DOHH2 (cell line): ENCODE measurements around the gene RHOBTB3.

Experiments
- H3F3A ChIP-seq: fragments of 200-600 bp; sonication (generic), shearing (Covaris generic); 2 replicates; pipeline ENCODE4 v1.6.0; 2016; ENCODE audit warnings: antibody characterized with exemption, mild to moderate bottlenecking; ENCODE audit not compliant: control insufficient read depth, insufficient read depth
- H3K27ac ChIP-seq: fragments of 200-600 bp; sonication (generic); 2 replicates; pipeline ENCODE4 v1.5.1; 2014; ENCODE audit warnings: low read depth, mild to moderate bottlenecking, low read length, moderate library complexity
- H3K27me3 ChIP-seq: fragments of 200-600 bp; sonication (generic); 2 replicates; pipeline ENCODE4 v1.6.1; 2014; ENCODE audit warnings: mild to moderate bottlenecking, low read length, mixed read lengths; ENCODE audit not compliant: control insufficient read depth
- H3K36me3 ChIP-seq: fragments of 200-600 bp; sonication (generic); 2 replicates; pipeline ENCODE4 v1.6.1; 2014; ENCODE audit warnings: mild to moderate bottlenecking, low read length, moderate library complexity, mixed read lengths; ENCODE audit not compliant: control insufficient read depth
- H3K4me1 ChIP-seq: fragments of 200-600 bp; sonication (generic); 2 replicates; pipeline ENCODE4 v1.6.1; 2014; ENCODE audit warnings: mild to moderate bottlenecking, low read length, mixed read lengths; ENCODE audit not compliant: control insufficient read depth
- H3K4me2 ChIP-seq: fragments of 200-600 bp; sonication (generic); 2 replicates; pipeline ENCODE4 v1.6.0; 2014; ENCODE audit warnings: mild to moderate bottlenecking, low read length, moderate library complexity
- H3K4me3 ChIP-seq: fragments of 200-600 bp; sonication (generic); 2 replicates; pipeline ENCODE4 v1.5.1; 2014; ENCODE audit warnings: mild to moderate bottlenecking, low read length, mixed read lengths
- H3K79me2 ChIP-seq: fragments of 200-600 bp; sonication (generic); 2 replicates; pipeline ENCODE4 v1.6.1; 2014; ENCODE audit warnings: mild to moderate bottlenecking, low read length, mixed read lengths; ENCODE audit not compliant: control insufficient read depth
- H3K9me2 ChIP-seq: fragments of 200-600 bp; sonication (generic); replicated peaks from 2 replicates; pipeline ENCODE4 v1.6.1; 2014; ENCODE audit warnings: mild to moderate bottlenecking, low read length, mixed read lengths; ENCODE audit not compliant: control insufficient read depth
- H3K9me3 ChIP-seq: fragments of 200-600 bp; sonication (generic); 2 replicates; pipeline ENCODE4 v1.6.1; 2014; ENCODE audit warnings: antibody characterized with exemption, low read length, mixed read lengths; ENCODE audit not compliant: control insufficient read depth, insufficient read depth
- H4K20me1 ChIP-seq: fragments of 200-600 bp; sonication (generic); 2 replicates; pipeline ENCODE4 v1.6.0; 2014; ENCODE audit warnings: low read depth, mild to moderate bottlenecking, antibody characterized with exemption, low read length, moderate library complexity; ENCODE audit not compliant: control insufficient read depth, insufficient read depth
- CTCF ChIP-seq: fragments of 200-600 bp; sonication (generic); IDR thresholded peaks from one replicate; pipeline ENCODE4 v1.5.1; 2014; ENCODE audit warnings: antibody characterized with exemption, mild to moderate bottlenecking, low read depth, low read length; ENCODE audit not compliant: poor library complexity, severe bottlenecking
- EZH2phosphoT487 ChIP-seq: fragments of 200-600 bp; sonication (generic); IDR thresholded peaks from 2 replicates; pipeline ENCODE4 v1.6.1; 2017; ENCODE audit warnings: borderline replicate concordance, mild to moderate bottlenecking, antibody characterized with exemption, low read length, moderate library complexity, mixed read lengths

RHOBTB3 gene

DNA sequence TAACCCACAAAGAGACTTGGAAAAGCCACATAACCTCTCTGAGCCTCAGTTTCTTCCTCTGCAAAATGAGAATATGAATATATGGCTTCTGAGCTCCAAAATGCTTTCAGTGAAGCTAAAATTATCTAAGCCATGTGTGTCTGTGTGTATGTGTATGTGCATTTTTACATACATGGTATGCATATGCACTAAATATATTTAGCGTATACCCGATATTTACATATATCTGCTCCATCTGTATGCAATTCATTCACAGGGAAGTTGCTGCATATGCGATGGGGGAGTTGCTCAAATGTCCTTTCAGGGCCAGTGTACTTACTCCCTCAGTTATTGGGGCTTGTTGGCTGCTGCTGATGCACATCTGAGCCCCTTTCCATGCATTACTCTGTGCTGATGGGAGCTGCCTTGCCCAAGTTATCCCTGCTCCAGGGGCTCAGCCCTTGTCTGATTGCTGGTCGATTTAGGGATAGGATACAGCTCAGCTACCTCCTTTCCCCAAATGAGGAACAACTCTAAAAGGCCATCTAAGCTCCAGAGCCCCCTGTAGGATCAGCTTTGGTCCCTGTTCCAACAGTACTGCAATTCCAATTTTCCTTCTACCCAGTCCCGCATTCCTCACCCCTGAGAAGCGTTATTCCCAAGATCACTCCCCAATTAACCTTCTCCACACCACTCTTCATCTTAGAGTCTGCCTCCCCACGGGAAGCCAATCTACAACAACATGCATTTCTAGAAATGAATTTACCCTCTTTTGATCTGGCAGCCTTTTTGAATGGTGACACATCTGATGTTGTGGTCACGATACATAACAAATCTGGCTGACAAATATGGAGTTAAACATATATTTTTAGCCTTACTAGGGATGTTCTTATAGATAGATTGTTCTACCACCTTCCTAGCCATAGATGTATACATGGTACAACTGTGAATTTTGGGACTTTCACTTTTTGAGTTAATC, 15.9 kb downstream of the RHOBTB3 start:
- no peaks in the 10 kb centered on the region for H3F3A ChIP-seq
- H3K9me3 ChIP-seq, result no peaks in the 10 kb centered on the region
- H3K36me3 ChIP-seq, result no peaks in the 10 kb centered on the region
- no peak overlapping the region for H3K4me3 ChIP-seq
- H3K27ac ChIP-seq, result no peak overlapping the region
- no peaks in the 10 kb centered on the region for H3K9me2 ChIP-seq
- no peak overlapping the region for H3K4me2 ChIP-seq
- no peaks in the 10 kb centered on the region for H4K20me1 ChIP-seq
- H3K27me3 ChIP-seq, result 0 out of 2 replicates have a peak, but pooled peaks cover 4% of the 10 kb centered on the region
- H3K4me1 ChIP-seq, result no peaks in the 10 kb centered on the region
- TF ChIP-seq CTCF (no peak), EZH2phosphoT487 (no peak)
- no peaks in the 10 kb centered on the region for H3K79me2 ChIP-seq

- Histone ChIP-seq H3K79me2 (no peaks in the 10 kb centered on the region), H3K9me2 (no peaks in the 10 kb centered on the region), H3K9me3 (no peaks in the 10 kb centered on the region), H4K20me1 (no peaks in the 10 kb centered on the region), H3K4me1 (no peaks in the 10 kb centered on the region), H3K4me2 (no peak overlapping the region), H3K27me3 (0 out of 2 replicates have a peak, but pooled peaks cover 4% of the 10 kb centered on the region), H3K27ac (no peak overlapping the region), H3K36me3 (no peaks in the 10 kb centered on the region), H3K4me3 (no peak overlapping the region), H3F3A (no peaks in the 10 kb centered on the region)
- no peak for TF ChIP-seq CTCF
- no peak for TF ChIP-seq EZH2phosphoT487
These were observed 17.0 kb downstream of the RHOBTB3 start for GRCh38 chr5:95748133-95748532.

- Histone ChIP-seq H3K4me1 (no peaks in the 10 kb centered on the region), H3K4me3 (no peak overlapping the region), H3K9me2 (no peaks in the 10 kb centered on the region), H3K27ac (no peak overlapping the region), H3K4me2 (no peak overlapping the region), H3F3A (no peaks in the 10 kb centered on the region), H4K20me1 (no peaks in the 10 kb centered on the region), H3K36me3 (no peaks in the 10 kb centered on the region), H3K79me2 (no peaks in the 10 kb centered on the region), H3K27me3 (no peaks in the 10 kb centered on the region), H3K9me3 (no peaks in the 10 kb centered on the region)
- TF ChIP-seq CTCF (no peak), EZH2phosphoT487 (no peak)
These were observed 23.4 kb downstream of the RHOBTB3 start for GRCh38 chr5:95754545-95754944.
